Cardiac muscle cell (in vitro differentiated cells and primary cell): ENCODE data around the gene NTRK2. TPM values are rescaled to one million over a fixed set of nuclear protein-coding genes. Genes with fewer than 3 reads are reported as not detected.

Experiments
- DNase-seq, 2 donors: peaks; one replicate each; pipeline versions ENCODE4 v3.0.0 to v3.0.0-alpha.2; 2010 to 2017; ENCODE audit warnings: low read depth in 1 of 2, low spot score in 1 of 2
- H3K27ac ChIP-seq: fragments of 200-600 bp; sonication (generic); 2 replicates; pipeline ENCODE4 v1.5.1; 2016
- H3K27me3 ChIP-seq: fragments of 200-600 bp; sonication (generic); 2 replicates; pipeline ENCODE4 v1.6.0; 2016; ENCODE audit warnings: control low read depth
- H3K36me3 ChIP-seq: fragments of 200-600 bp; sonication (generic); 2 replicates; pipeline ENCODE4 v1.5.1; 2016; ENCODE audit warnings: control low read depth
- H3K4me1 ChIP-seq: fragments of 200-600 bp; sonication (generic); 2 replicates; pipeline ENCODE4 v1.8.1; 2017; ENCODE audit warnings: low read depth, mild to moderate bottlenecking, mixed run types
- H3K4me3 ChIP-seq: fragments of 200-600 bp; sonication (generic); 2 replicates; pipeline ENCODE4 v1.5.1; 2016; ENCODE audit warnings: mild to moderate bottlenecking
- H3K9me3 ChIP-seq: fragments of 200-600 bp; sonication (generic); 2 replicates; pipeline ENCODE4 v1.5.1; 2017; ENCODE audit warnings: low read depth, mild to moderate bottlenecking, control low read depth
- CTCF ChIP-seq: IDR thresholded peaks from 2 replicates; pipeline ENCODE4 v1.5.1; 2012; ENCODE audit warnings: low read depth, mild to moderate bottlenecking, low read length
- polyA plus RNA-seq: library from polyadenylated mRNA; unstranded; fragments of >200 nt; fragmentation: Nextera tagmentation; extraction: Ambion mirVana; gene quantifications from 2 replicates; pipeline ENCODE4 v1.2.1, GENCODE V29; 2016
- total RNA-seq: library from RNA; depleted of rRNA; stranded (reverse); fragments of >200 nt; gene quantifications from 2 replicates; pipeline ENCODE4 v1.2.3, GENCODE V29; 2016

Gene NTRK2
- total and polyA plus RNA-seq, 2 experiments from 2014 or later = 1.3 TPM

GRCh38 chr9:84899326-84899725 lies 229.8 kb downstream of the NTRK2 start:
- no peak overlapping the region for H3K4me3 ChIP-seq
- peaks cover 2% of the 10 kb centered on the region for H3K4me1 ChIP-seq
- no peak for TF ChIP-seq CTCF
- H3K9me3 ChIP-seq = no peaks in the 10 kb centered on the region
- DNase-seq = no peak
- no peaks in the 10 kb centered on the region for H3K36me3 ChIP-seq
- H3K27ac ChIP-seq = no peak overlapping the region
- peaks cover 26% of the 10 kb centered on the region for H3K27me3 ChIP-seq

- no peak for TF ChIP-seq CTCF
- no peaks in the 10 kb centered on the region for H3K36me3 ChIP-seq
- H3K4me3 ChIP-seq = no peak overlapping the region
- no peak overlapping the region for H3K27ac ChIP-seq
- peaks cover 24% of the 10 kb centered on the region for H3K27me3 ChIP-seq
- DNase-seq = no peak
- no peaks in the 10 kb centered on the region for H3K9me3 ChIP-seq
- no peaks in the 10 kb centered on the region for H3K4me1 ChIP-seq
Observed at GRCh38 chr9:84900421-84900820, 230.9 kb downstream of the NTRK2 start.

- no peak overlapping the region for H3K4me3 ChIP-seq
- no peaks in the 10 kb centered on the region for H3K4me1 ChIP-seq
- DNase-seq = no peak
- H3K9me3 ChIP-seq = no peaks in the 10 kb centered on the region
- peaks cover 15% of the 10 kb centered on the region for H3K27me3 ChIP-seq
- H3K27ac ChIP-seq = no peak overlapping the region
- no peak for TF ChIP-seq CTCF
- no peaks in the 10 kb centered on the region for H3K36me3 ChIP-seq
Observed at GRCh38 chr9:84903963-84904362, 234.4 kb downstream of the NTRK2 start.

- TF ChIP-seq CTCF = no peak
- H3K9me3 ChIP-seq = no peaks in the 10 kb centered on the region
- H3K4me1 ChIP-seq = no peaks in the 10 kb centered on the region
- DNase-seq = no peak
- no peak overlapping the region for H3K27ac ChIP-seq
- H3K27me3 ChIP-seq = peaks cover 3% of the 10 kb centered on the region
- H3K36me3 ChIP-seq = no peaks in the 10 kb centered on the region
- no peak overlapping the region for H3K4me3 ChIP-seq
Observed at GRCh38 chr9:84916769-84917168, 247.2 kb downstream of the NTRK2 start.

- Histone ChIP-seq H3K4me1 (no peaks in the 10 kb centered on the region), H3K27me3 (peaks cover 3% of the 10 kb centered on the region), H3K27ac (no peak overlapping the region), H3K9me3 (no peaks in the 10 kb centered on the region), H3K36me3 (no peaks in the 10 kb centered on the region), H3K4me3 (no peak overlapping the region)
- no peak for TF ChIP-seq CTCF
- DNase-seq = no peak
Observed at GRCh38 chr9:84917366-84918070, 248.0 kb downstream of the NTRK2 start.
